ENCODE measurements around the gene LAMA5.

The LAMA5 gene

DNA sequence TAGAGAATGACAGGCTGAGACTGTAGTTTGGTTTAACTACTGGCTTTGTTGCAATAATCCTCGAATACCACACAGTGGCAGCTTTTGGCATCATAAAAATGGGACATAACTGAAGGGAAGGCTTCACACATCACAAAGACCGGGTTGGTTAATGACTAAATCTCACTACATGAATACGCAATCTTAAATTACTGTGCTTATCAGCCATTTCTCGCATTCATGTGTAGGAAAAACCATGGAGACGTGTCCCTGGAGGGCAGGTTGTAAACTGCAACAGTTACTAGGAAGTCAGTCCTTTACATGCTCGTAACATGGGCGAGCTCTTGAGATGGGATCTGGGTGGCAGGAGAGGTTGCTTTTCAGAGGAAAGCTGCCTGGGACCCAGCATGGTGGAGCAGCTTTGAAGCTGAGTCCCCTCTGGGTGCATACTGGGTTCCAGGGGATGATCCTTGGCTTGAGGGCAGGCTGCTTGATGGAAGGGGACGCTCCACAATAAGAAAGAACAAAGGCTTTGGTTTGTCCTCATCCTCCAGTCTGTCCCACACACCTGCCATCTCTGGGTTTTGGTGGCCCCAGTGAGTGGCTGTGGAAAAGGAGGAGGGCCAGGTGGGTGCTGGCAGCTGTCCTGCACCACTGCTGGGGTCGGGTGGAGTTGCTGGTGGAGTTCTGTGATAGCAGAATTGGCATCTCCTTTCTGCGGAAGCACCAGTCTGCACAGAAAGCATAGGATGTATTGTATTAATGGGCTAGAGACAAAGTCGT is 21.9 kb upstream of the LAMA5 start:
- DNase-seq (ENCODE audit: extremely low spot score), result no peak
- CTCF ChIA-PET, result interaction anchor here (0.9 to 1.4 kb wide), 3 partner anchors 16 to 88 kb away, joined by 3 to 4 read pairs (median 3); no protein-coding TSS in a partner anchor
- TF ChIP-seq, protein P1, sequence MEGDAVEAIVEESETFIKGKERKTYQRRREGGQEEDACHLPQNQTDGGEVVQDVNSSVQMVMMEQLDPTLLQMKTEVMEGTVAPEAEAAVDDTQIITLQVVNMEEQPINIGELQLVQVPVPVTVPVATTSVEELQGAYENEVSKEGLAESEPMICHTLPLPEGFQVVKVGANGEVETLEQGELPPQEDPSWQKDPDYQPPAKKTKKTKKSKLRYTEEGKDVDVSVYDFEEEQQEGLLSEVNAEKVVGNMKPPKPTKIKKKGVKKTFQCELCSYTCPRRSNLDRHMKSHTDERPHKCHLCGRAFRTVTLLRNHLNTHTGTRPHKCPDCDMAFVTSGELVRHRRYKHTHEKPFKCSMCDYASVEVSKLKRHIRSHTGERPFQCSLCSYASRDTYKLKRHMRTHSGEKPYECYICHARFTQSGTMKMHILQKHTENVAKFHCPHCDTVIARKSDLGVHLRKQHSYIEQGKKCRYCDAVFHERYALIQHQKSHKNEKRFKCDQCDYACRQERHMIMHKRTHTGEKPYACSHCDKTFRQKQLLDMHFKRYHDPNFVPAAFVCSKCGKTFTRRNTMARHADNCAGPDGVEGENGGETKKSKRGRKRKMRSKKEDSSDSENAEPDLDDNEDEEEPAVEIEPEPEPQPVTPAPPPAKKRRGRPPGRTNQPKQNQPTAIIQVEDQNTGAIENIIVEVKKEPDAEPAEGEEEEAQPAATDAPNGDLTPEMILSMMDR (IDR thresholded peaks at IDR 0.05; ENCODE audit: control extremely low read depth, extremely low read depth, low read depth, missing control alignments), result no peak
- POLR2A ChIA-PET, result interaction anchor here (1.1 kb wide), 1 partner anchor 24 kb away, joined by 3 read pairs; no protein-coding TSS in a partner anchor

DNA sequence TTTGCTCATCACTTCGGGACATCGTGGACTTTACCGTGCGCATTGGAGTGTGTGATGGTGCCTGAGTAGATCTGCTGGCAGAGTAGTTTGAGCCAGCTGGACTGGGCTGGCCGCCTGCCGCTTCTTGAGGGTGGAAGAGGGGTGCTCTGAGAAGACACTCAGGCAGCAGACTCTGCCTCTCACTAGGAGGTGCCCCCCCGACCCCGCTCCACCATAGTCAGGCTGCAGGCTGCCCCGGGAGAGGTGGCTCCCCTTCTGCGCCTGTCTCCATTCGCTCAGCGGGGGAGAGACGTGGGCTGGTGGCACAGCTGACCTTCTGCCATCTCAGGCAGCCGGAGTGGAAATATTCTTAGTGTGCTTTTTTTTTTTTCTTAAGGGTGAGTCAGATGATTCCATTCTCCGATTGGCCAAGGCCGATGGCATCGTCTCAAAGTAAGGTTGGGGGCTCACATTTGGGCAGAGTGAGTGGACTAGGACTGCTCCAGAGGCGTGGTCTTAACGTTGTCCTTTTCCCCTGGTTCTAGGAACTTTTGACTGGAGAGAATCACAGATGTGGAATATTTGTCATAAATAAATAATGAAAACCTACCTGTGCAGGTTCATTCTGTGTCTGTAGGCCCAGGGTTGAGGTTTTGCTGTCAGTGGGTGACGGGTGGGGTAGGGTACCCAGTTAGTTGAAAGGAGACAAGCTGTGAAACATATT is 21.0 kb upstream of the LAMA5 start:
- ChIA-PET POLR2A (interaction anchor here (1.1 kb wide), 1 partner anchor 23 kb away, joined by 3 read pairs; no protein-coding TSS in a partner anchor), CTCF (interaction anchor here (1.0 to 1.4 kb wide), 2 partner anchors 17 to 87 kb away, joined by 3 to 4 read pairs; no protein-coding TSS in a partner anchor)
- TF ChIP-seq, protein P1 (IDR thresholded peaks at IDR 0.05; ENCODE audit: control extremely low read depth, extremely low read depth, low read depth, missing control alignments), result no peak
- no peak for DNase-seq (ENCODE audit: extremely low spot score)

DNA sequence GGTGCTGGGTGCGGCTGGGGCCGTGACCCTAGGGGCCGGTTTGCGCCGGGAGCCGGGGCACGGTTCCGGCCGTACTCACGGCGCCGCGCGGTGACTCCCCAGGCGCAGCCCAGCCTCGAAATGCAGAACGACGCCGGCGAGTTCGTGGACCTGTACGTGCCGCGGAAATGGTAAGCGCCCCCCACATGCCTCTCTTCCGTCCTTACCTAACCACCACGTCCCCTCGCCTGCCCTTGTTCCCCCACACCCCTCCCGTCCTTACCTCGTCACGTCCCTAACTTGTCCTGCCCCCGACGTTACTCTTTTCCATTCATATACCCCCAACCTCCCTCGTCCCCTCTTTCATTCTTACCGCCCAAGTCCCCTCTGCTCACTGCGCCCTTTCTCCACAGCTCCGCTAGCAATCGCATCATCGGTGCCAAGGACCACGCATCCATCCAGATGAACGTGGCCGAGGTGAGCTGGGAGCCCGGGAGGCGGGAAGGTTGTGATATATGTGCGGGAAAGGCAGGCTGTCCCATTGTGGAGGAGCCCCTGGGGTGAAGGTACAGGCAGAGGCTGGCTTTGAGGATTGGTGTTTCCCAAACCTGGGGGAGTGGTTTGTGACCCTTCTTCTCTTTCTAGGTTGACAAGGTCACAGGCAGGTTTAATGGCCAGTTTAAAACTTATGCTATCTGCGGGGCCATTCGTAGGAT is 20.3 kb upstream of the LAMA5 start:
- DNase-seq (ENCODE audit: extremely low spot score), result no peak
- TF ChIP-seq, protein P1 (IDR thresholded peaks at IDR 0.05; ENCODE audit: control extremely low read depth, extremely low read depth, low read depth, missing control alignments), result no peak
- POLR2A ChIA-PET, result interaction anchor here (0.6 to 1.1 kb wide), 7 partner anchors 8 to 1816 kb away, joined by 3 to 6 read pairs (median 5); no protein-coding TSS in a partner anchor
- CTCF ChIA-PET, result interaction anchor here (1.4 to 2.0 kb wide), 2 partner anchors 86 to 87 kb away, joined by 3 to 8 read pairs; no protein-coding TSS in a partner anchor

DNA sequence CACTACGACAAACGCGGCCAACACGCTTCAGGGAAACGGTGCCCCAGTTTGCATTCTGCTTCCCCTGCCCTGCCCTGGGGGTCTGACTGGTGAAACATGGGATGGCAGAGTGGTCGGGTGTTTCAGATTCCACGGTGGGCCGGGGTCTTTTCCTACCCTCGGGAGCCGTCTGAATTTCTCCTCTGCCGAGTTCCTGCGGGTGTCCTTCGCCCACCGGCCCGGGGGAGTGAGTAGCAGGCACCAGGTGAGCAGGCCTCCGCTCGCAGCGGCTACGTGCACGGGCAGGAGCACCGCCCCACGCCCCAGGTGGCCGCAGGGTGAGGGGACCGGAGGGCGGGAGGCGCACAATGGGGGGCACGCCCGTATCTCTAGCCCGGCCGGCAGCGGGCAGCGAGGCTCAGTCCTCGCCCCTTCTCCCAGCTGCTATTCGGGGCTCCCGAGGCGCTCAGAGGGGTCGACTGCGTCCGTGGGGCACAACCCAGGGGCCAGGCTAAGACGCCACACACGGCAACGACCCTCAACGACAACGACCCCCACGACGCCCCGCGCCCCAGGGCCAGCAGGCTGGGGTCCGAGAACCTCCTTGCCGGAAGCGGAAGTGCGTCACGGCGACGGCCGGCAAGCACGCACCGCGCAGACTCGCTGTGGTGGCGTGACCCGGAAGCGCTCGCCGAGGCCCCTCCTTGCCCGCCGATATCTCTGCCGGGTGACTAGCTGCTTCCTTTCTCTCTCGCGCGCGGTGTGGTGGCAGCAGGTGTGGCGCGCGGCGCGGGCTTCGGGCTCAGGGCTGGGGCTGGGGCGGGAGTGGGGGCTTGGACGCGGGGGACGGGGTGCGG is 19.5 kb upstream of the LAMA5 start, which contains the start of gene RPS21:
TSS of gene RPS21 (plus strand) at position 721 of the 836 bp plus-strand sequence. CDS start 236 bp downstream, outside the sequence.
- ChIA-PET POLR2A (interaction anchor here (0.6 to 1.1 kb wide), 8 partner anchors 9 to 1817 kb away, joined by 3 to 6 read pairs (median 4); no protein-coding TSS in a partner anchor), CTCF (interaction anchor here (0.8 to 2.0 kb wide), 7 partner anchors 7 to 91 kb away, joined by 3 to 8 read pairs (median 3); partner anchors contain the start of gene ADRM1)
- TF ChIP-seq, protein P1 (IDR thresholded peaks at IDR 0.05; ENCODE audit: control extremely low read depth, extremely low read depth, low read depth, missing control alignments), result no peak
- DNase-seq (ENCODE audit: extremely low spot score), result peak; percentile 96

DNA sequence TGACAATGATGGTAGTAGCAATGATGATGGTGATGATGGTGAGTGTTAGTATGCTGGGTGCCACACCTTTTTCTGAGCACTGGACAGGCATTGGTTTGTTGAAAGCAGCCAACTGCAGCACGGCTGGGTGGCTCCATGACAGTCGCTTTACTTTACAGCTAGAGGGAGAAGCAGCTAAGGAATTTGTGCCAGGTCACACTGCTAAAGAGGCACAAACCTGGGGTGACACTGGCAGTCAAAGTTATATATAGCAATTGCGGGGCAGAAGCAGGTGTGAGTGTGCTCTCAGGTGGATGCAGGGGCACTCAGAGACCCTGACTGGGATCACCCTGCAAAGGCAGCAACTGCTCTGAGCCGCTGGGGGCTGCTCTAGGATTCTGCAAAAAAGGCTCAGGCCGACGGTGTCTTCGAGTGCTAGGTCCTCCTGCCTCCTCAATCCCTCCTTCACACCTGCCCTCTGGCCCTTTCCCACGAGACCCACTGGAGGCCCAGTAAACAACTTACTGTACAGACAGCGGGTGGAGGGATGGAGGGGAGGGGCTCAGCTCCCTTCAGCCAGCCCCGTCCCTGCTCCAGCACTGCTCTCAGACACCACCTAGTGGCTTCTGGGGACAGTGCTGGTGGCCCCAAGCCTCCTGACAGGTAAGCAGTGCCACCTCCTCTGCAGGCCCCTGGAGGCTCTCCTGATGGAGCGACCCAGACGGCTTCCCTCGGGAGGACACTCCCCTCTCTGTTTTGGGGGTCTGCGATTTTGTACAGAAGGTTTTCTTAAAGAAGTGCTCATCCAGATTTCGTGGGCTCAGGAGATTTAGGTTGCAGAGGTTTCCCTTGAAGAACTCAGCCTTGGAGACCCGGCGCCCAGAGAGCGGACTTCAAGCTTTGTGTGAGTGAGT is 15.4 kb upstream of the LAMA5 start:
- ChIA-PET CTCF (interaction anchor here (0.6 to 3.8 kb wide), 36 partner anchors 9 to 414 kb away, joined by 3 to 40 read pairs (median 4); partner anchors contain the start of genes ADRM1, CABLES2, LAMA5 and MRGBP), POLR2A (no interaction called here)
- DNase-seq (ENCODE audit: extremely low spot score), result peak; percentile 86
- TF ChIP-seq, protein P1 (IDR thresholded peaks at IDR 0.05; ENCODE audit: control extremely low read depth, extremely low read depth, low read depth, missing control alignments), result peak; percentile 96
